Left forelimb (tissue), 1 donor: ENCODE measurements around the gene PHKA1.
"Not testable (repeated sequence)": the region's sequence is repeated elsewhere in the genome, so short reads cannot be mapped to it uniquely, and the experiment has no call there.

Source experiments
- DNase-seq: peaks from one replicate; pipeline ENCODE4 v3.0.0-alpha.2; 2018; ENCODE audit warnings: low spot score

PHKA1 gene

DNA sequence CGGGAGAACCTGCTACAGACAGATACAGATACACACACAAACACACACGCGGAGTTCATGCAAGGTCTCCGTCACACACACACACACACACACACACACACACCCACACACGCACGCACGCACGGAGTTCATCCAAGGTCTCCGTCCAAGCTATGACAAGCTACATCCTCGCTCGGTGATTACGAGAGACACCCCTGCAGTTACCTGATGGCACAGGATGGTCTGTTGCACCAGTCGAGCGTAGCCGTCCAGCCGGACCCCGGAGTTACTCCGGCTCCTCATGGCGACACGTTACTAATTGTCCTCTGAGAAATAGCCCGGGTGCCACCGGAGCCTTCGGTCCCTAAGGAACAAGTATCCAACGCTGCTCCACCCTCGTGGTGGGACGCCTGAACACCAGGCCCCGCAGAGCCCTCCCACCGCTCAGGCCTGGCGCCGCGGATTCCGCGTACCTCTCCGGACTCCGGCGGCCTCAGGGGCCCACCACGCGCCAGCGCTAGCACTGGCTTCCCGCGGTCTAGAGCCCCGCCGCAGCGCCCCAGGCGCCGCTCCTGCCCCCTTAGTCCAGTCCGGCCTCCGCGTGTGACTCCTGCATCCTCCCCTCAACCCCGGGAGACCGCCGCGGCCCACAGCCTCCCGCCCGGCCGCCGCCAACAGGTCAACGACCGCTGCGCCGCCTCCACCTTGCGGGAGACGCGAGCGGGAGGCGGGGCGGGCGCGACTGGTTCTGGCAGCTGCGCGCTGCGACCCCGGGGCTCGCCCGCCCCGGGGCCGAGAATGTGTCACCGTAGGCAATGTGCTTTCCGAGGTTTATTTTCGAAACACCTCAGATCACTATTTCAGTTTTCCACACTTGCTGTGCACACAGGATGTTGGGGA, at the start of gene PHKA1:
Gene PHKA1, minus strand, starts transcription at position 708 of the 879 bp plus-strand sequence. Its CDS starts 426 bp downstream, at position 282.
- peak; percentile 67 for DNase-seq

DNA sequence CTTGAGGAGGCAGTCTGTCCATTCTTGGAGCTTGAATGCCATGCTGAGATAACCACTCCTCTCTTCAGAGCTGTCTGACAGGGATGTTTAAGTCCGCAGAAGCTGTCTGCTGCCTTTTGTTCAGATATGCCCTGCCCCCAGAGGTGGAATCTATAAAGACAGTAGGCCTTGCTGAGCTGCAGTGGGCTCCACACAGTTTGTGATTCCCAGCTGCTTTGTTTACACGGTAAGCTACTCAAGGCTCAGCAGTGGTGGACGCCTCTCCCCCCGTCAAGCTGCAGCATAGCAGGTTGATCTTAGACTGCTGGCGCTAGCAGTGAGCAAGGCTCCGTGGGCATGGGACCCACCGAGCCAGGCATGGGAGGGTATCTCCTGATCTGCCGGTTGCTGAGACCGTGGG, 46.3 kb upstream of the PHKA1 start:
- not testable (repeated sequence) for DNase-seq

DNA sequence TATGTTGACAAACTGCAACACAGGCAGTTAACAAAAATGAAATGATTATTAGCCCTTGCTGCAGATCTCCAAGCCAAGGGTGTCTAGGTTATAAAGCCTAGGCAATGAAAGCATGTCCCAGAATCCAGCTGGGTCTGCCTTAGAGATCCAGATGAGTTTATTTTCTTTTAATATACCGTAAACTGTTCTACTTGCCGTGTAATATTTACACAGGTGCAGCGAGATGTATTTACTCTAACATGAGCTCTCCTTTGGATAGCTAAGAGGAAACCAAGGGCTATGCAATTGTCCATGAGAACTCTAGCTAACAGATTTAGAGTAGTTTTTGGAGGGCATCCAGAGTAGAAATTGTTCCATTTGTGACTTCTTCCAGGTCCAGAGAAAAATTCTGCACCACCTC, 34.4 kb upstream of the PHKA1 start:
- not testable (repeated sequence) for DNase-seq

DNA sequence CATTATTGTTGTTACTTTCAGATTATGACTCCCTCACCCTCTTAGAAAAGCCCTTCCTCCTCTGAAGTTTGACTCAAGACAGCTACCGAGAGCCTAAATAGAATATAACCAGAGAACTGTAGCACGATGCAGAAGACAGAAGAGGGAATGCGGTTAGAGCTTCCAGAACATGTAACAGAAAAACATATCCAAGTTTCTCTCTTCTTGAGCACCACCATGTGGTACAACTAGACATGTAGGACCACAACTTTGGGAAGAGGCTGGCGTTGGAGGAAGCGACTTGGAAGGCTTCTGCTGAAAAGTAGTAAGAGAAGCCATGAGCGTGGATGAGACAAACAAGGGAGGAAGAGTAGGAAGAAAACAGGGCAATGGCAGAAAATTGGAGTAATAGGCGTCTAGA, 31.4 kb upstream of the PHKA1 start:
- not testable (repeated sequence) for DNase-seq

DNA sequence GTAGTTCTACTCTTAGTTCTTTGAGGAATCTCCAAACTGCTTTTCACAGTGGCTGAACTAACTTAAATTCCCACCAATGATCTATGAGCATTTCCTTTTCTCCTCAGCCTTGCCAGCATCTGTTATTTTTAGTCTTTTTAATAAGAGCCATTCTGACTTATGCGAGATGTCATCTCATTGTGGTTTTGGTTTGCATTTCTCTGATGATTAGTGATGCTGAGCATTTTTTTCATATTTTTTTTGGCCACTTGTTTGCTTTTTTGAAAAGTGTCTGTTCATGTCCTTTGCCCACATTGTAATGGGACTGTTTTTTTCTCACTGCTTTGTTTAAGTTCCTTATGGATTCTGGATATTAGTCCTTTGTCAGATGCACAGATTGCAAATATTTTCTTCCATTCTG, 21.5 kb upstream of the PHKA1 start:
- DNase-seq: no peak

DNA sequence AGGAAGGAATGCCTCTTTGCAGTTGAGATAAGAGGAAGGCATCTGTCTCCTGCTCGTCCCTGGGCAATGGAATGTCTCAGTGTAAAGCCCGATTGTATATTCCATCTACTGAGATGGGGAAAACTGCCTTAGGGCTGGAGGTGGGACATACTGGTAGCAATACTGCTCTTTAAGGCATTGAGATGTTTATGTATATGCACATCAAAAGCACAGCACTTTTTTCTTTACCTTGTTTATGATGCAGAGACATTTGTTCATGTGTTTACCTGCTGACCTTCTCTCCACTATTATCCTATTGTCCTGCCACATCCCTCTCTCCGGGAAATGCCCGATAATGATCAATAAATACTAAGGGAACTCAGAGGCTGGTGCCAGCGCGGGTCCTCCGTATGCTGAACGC, 19.5 kb upstream of the PHKA1 start:
- DNase-seq: not testable (repeated sequence)

DNA sequence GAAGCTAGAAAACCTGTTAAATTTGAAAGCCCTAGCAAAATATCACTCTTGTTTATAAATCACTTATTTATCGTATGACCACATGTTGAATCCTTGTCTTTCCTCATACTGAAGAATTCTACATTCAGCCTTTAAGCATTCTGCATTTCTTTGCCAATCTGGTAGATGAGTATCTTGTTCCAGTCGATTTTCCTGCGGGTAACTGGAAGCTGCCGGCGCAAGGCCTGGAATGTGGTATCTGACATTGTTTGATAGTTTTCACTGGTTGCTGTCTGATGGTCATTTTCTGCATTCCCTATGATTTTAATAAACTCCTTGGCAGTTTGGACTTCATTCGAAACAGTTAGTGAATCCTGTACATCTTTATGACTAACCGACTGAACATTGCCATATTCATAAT, 13.7 kb upstream of the PHKA1 start:
- no peak for DNase-seq

DNA sequence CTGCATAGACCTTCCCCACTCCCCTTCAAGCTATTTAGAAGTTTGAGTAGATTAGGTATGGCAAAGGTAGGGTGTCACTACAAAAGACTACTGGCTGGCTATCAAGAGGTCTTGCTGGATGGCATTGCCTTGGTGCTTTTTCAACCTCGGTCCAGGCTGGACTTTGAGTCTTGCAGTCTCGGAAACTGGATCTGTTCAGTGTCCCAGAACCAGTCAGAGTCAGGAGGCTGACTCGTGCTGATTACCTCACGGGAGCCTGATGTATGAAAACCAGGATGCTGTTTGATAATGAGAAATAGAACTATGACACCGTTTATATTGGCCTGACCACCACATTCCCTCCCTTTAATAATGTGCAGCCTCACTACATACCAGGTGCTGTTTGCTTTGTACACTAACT, 2.7 kb upstream of the PHKA1 start:
- DNase-seq: no peak

DNA sequence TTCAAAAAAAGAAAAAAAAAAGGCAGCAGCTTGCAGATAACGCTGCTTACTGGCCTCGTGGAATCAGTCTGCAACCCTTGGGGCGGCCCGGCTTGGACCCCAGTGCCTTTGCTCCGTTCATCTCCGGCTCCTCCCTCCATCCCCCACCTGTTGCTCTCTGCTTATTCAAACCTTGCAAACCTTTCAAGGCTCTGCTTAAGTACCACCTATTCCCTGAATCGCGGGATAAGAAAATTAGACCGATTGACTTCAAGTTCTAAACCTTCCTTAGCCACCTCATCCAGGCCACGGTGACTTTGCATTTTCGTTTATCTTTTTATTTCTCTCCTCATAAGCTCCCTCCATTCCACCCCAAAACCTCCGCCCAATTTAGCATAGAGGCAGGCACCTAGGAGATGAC, 1.4 kb upstream of the PHKA1 start:
- no peak for DNase-seq

DNA sequence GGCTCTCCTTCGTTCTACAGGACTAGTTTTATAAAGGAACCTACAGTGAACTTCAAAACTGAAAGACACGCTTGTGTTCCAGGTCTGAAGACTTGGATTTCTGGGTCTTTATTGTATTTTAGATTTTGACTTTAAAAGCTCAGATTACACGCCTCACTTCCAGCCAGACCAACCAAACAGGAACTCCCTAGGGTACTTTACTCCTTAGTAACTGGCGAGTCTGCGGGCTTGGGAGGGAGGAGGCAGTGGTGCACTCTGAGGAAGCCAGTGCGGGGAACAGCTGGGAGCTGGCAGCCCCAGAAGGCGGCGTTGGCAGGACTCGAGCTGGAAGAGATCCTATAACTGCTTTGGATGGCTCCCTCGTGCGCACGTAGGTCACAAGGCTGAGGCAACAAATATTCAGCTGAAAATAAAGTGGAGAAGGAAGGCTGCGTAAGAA, 391 bp upstream of the PHKA1 start:
- DNase-seq: peak; percentile 67

DNA sequence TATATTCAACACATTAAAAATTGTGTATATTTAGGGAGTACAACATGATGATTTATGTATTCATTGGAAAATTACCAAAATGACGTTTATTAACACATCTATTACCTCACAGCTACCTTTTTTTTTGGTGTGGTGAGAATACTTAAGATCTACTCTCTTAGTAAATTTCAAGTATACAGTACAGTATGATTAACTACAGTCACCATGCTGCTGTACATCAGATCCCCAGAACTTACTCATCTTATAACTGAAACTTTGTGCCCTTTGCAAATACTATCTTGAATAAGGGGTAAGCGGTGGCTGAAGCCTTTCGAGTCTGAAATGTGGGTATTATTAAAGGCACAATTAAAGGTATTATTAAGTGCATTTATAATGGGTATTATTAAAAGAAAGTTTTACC, 976 bp downstream of the PHKA1 start:
- DNase-seq: no peak

DNA sequence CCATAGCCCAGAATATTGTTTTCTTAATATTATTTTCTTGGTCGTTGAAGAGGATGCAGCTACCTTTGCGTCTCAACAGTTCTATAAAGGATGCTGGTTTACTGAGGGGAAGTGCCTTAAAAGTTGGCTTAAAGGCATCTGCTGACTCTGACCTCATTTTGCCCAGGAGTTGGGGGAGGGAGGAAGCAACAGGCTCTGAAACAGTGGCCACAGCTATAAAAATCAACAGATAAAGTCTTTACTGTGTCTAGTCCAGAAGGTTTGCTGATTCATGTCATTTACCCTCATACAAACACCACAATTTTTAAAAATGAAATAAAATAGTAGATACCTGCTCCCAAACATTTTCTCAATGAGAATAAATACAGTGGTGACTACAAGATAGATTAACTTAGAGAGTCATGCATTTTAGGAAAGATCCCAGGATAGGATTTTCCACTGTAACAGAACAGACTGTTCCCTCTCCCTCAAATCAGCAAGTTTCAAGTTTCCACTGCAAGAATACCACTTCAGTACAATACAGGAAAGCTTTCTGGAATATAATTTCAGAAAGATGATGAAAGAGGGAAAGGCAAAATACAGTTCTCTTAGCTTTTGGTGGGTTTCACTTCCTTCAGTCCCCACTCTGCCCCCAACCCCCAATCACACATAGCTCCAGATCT, 1.9 kb downstream of the PHKA1 start:
- DNase-seq: no peak

DNA sequence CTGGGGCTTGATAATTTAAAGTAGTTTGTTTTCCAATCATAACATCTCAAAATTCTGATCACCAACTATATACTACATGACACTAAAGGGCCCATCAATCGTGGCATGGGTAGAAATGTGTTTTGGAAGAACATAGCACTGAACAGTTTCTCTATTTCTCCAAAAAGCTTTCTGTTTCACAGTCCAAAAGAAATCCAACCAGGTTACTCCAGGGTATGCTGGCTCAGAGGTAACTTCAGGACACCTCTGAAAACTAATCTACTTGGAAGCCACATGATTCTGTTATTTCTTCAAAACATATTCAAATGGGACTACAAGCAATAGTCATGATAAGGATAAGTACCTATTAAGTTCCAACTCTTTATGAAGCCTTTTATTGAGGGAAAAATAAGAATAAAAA, 8.3 kb downstream of the PHKA1 start:
- DNase-seq: no peak

DNA sequence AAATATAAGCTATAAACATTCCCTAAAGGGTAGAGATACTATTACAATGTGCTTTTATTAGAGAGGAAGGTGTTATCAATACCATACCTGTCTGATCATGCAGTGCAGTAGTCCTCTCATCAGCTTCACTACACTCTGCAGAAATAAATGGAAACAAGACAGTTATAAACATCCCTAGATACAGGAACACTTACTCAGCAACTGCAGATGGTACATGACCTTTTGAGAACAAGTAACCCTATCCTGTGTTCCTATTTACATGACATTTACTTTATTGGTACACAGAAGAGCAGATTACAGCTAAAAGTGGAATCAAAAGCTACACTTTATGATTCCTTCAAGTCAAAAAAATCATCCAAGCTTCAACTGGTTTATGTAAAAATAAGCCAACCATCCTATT, 9.0 kb downstream of the PHKA1 start:
- no peak for DNase-seq

DNA sequence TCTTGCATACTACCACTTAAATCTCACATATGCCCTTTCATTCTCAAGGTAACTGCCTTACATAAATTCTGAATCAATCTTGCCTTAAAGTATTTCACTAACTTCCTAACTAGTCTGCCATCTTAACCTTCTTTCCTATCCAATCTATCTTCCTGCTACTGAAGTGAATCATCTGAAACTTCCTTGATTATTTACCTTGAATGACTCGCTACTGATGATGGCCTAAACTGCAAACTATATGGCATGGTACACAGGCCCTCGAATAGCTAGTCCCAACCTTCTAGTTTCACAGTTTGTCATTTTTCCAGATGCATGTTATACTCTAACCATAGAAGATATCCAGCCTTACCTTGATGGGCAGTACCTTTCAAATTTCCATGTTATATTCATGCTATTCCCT, 19.9 kb downstream of the PHKA1 start:
- no peak for DNase-seq

DNA sequence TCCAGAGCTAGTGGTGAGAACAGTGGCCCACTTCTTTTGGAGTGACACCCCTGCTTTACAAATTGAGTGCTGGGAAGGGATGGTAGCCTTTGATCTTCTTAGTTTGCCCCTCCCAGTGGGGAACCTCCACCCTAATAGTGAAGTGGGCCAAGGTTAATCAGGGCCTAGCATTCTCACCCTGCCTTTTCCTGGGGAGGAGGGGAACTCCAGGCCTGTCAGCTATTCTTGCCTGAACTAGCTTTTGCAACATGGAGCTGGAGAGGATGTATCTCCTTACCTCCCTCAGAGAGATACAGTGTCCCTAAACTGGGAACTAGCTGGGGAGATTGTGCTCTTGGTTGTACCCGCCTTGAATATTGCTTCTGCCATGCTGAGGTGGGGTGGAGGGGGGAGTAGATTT, 20.6 kb downstream of the PHKA1 start:
- no peak for DNase-seq

DNA sequence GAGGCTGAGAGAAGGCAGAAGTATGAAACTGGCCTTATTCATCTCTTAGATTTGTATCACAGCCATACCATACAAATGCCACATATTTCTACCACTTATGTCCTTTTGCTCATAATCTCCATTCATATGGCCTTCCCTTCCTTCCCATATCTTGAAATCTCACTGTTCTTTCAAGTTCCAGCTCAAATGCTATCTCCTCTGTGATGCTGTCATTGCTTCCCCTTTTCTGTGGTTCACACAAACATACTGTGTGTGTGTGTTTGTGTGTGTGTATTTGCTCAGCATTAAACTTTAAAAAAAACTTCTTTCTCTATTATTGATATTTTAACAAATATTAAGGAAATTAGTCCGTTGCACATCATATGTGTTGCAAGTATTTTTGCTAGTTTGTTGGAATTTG, 26.7 kb downstream of the PHKA1 start:
- no peak for DNase-seq

DNA sequence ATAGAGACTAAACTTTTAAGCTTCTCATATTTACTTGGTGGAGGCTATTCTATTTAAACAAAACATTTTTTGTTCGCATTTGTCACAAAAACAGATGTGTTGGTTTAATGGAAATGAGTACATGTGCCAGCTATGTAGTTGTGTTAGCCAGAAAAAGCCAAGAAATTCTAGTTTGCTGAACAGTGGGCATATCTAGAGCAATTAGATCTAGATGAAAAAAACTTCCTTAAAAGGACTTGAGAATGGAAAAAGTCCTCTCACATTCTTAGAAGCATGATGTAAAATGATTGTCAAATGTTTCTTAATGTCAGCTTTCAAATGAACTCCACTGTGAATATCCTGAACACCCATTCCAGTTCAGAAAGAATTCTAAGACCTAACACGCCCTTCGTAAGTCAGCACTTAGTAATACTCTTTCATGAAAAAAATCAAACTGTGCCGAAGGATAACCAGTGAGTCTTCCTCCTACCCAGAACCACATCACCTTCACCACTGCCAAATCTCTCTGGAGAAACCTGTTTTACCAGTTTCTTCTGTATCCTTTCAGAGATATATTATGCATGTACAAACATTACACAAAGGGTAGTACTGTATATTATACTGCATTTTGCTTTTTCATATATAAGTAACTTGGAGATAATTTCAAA, 28.2 kb downstream of the PHKA1 start:
- DNase-seq: no peak

DNA sequence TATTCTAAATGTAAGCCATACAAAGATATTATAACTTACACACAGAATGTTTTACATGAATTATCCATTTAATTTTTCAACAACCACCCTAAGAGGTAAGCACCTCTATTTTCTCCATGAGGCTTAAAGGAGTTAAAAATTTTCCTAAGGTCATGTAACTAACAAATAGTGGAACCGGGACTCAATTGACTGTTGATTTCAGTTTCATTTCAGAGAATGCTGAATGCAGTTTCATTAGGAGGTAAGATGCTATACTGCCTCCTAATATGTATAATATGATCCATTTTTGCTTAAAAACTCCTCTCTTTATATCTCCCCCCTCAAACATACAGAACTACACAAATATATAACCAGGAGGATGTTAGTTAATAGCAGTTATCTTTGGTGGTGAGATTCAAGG, 29.1 kb downstream of the PHKA1 start:
- no peak for DNase-seq

DNA sequence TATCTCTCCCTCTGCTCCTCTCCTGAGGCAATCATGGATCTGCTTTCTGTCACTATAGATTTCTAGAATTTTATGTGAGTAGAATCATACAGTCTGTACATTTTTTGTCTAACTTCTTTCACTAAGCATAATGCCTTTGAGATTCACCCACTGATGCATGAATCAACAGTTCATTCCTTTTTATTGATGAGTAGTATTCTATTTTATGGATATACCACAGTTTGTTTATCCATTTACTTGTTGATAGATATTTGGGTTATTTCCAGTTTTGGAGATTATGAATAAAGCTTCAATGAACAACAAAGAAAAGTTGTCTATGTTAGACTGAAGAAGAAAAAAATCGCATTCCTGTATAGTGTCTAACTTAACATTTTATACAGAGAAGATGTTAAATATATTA, 30.5 kb downstream of the PHKA1 start:
- no peak for DNase-seq

DNA sequence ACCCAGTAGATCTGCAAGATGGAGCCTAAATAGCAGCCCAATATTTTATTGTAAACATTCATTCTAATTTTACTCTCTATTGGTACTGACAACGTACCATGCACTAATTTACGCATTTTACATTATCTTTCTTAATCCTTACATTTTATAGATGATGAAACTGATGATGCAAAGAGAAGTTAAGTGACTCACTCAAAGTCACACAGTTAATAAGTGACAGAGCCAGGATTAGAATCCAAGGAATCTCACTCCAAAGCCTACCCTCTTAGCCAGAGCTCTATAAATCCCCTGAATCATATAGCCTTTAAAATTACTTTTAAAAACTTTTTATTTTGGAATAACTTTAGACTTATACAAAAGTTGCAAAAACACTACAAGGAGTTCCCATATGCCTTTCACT, 37.6 kb downstream of the PHKA1 start:
- no peak for DNase-seq

DNA sequence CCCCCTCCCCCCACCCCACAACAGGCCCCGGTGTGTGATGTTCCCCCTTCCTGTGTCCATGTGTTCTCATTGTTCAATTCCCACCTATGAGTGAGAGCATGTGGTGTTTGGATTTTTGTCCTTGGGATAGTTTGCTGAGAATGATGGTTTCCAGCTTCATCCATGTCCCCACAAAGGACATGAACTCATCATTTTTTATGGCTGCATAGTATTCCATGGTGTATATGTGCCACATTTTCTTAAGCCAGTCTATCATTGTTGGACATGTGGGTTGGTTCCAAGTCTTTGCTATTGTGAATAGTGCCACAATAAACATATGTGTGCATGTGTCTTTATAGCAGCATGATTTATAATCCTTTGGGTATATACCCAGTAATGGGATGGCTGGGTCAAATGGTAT, 40.2 kb downstream of the PHKA1 start:
- not testable (repeated sequence) for DNase-seq

DNA sequence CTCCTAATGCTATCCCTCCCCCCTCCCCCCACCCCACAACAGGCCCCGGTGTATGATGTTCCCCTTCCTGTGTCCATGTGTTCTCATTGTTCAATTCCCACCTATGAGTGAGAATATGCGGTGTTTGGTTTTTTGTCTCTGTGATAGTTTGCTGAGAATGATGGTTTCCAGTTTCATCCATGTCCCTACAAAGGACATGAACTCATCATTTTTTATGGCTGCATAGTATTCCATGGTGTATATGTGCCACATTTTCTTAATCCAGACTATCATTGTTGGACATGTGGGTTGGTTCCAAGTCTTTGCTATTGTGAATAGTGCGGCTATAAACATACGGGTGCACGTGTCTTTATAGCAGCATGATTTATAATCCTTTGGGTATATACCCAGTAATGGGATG, 44.6 kb downstream of the PHKA1 start:
- DNase-seq: not testable (repeated sequence)
